HepG2 (cell line): Measurements from ENCODE around the gene JAK2. TPM values are rescaled to one million over a fixed set of nuclear protein-coding genes. Genes with fewer than 3 reads are reported as not detected.

ENCODE experiments used
- ATAC-seq: fragments of 200-7000 bp; cut with Tn5 transposase; 3 replicates; pipeline ENCODE4 v1.9.1; 2020; ENCODE audit warnings: mild to moderate bottlenecking, moderate library complexity
- BruUV-seq: library from RNA; stranded (reverse); fragments of 400-500 nt; replicated peaks from 2 replicates; lab custom pipeline; 2021; lab: Mats Ljungman, UMichigan
- CTCF ChIA-PET: fragments of 300-600 bp; formaldehyde crosslinking; extraction: SDS; loops from one replicate; lab custom pipeline; 2021; ENCODE audit warnings: low total read pairs, inconsistent platforms, low intra/inter-chr PET ratio; lab: Yijun Ruan, JAX
- POLR2A ChIA-PET: fragments of 350-600 bp; sonication (Branson Sonifier 250); formaldehyde crosslinking; loops from one replicate; lab custom pipeline; 2020; ENCODE audit warnings: antibody characterized with exemption, inconsistent platforms; lab: Yijun Ruan, JAX
- DNase-seq: peaks from one replicate; pipeline ENCODE4 v3.0.0-alpha.2; 2015; ENCODE audit warnings: low spot score
- FAIRE-seq: peaks from 3 replicates; lab custom pipeline; 2011; peaks lifted over from hg19 to GRCh38; lab: Jason Lieb, UNC
- H2AFZ ChIP-seq: one replicate; pipeline ENCODE4 v1.6.1; 2011; ENCODE audit warnings: low read length, inconsistent platforms
- H3K27ac ChIP-seq: fragments of 300-600 bp; 3 replicates; pipeline ENCODE4 v1.8.0; 2011; ENCODE audit warnings: mixed run types, mild to moderate bottlenecking, mixed read lengths, low read length, inconsistent platforms; ENCODE audit not compliant: insufficient read depth; ENCODE audit errors: extremely low read length
- H3K27me3 ChIP-seq, 2 experiments: fragments of 200-600 bp in 1 of 2; 2 replicates in 1 of 2; 3 replicates in 1 of 2; pipeline versions ENCODE4 v1.6.0 to v1.8.0; 2011; ENCODE audit warnings: low read length in 2 of 2, mild to moderate bottlenecking in 2 of 2, moderate library complexity in 2 of 2, inconsistent platforms in 1 of 2; ENCODE audit not compliant: insufficient read depth in 2 of 2, control insufficient read depth in 1 of 2
- H3K36me3 ChIP-seq, 2 experiments: fragments of 200-600 bp in 1 of 2; replicated peaks in 1 of 2; 2 replicates in 1 of 2; 3 replicates in 1 of 2; pipeline versions ENCODE4 v1.5.1 to v1.8.0; 2011; ENCODE audit warnings: low read length in 2 of 2, inconsistent platforms in 1 of 2; ENCODE audit not compliant: insufficient read depth in 2 of 2, control insufficient read depth in 1 of 2
- H3K4me1 ChIP-seq: 2 replicates; pipeline ENCODE4 v1.5.1; 2012; ENCODE audit warnings: low read length, inconsistent platforms; ENCODE audit not compliant: insufficient read depth
- H3K4me2 ChIP-seq: 2 replicates; pipeline ENCODE4 v1.6.0; 2011; ENCODE audit warnings: low read depth, low read length, inconsistent platforms
- H3K4me3 ChIP-seq, 3 experiments: fragments of 200-600 bp in 1 of 3; sonication (generic), shearing (Covaris generic) in 1 of 3; replicated peaks in 1 of 3; 2 replicates each; pipeline ENCODE4 v1.5.1; 2011 to 2016; ENCODE audit warnings: low read length in 3 of 3, inconsistent platforms in 2 of 3, low read depth in 2 of 3, mild to moderate bottlenecking in 2 of 3, control low read depth in 1 of 3, mixed read lengths in 1 of 3; ENCODE audit not compliant: insufficient read depth in 1 of 3
- H3K79me2 ChIP-seq: one replicate; pipeline ENCODE4 v1.6.1; 2011; ENCODE audit warnings: low read length, inconsistent platforms; ENCODE audit not compliant: insufficient read depth
- H3K9ac ChIP-seq: 2 replicates; pipeline ENCODE4 v1.6.0; 2011; ENCODE audit warnings: mild to moderate bottlenecking, low read depth, low read length, inconsistent platforms; ENCODE audit not compliant: insufficient read depth
- H3K9me3 ChIP-seq: 2 replicates; pipeline ENCODE4 v1.5.1; 2012; ENCODE audit warnings: mild to moderate bottlenecking, low read length
- H4K20me1 ChIP-seq: 2 replicates; pipeline ENCODE4 v1.6.0; 2011; ENCODE audit warnings: inconsistent platforms, mild to moderate bottlenecking, low read length, moderate library complexity; ENCODE audit not compliant: insufficient read depth
- KLF9 ChIP-seq: IDR thresholded peaks from 2 replicates; pipeline ENCODE4 v1.6.1; 2016; ENCODE audit warnings: low read depth
- PCBP2 ChIP-seq: fragments of 200-400 bp; formaldehyde crosslinking; optimal IDR thresholded peaks from 2 replicates; pipeline ENCODE3; 2018; ENCODE audit warnings: low read length, low read depth; ENCODE audit not compliant: poor library complexity, severe bottlenecking
- RFXAP ChIP-seq: sonication (generic); formaldehyde crosslinking; IDR thresholded peaks from 2 replicates; pipeline ENCODE4 v1.4.0; 2020; ENCODE audit warnings: missing genetic modification reagents, borderline replicate concordance
- SP5 ChIP-seq: IDR thresholded peaks from 2 replicates; pipeline ENCODE4 v1.6.1; 2016; ENCODE audit warnings: low read depth, borderline replicate concordance
- in situ Hi-C: cut with HindIII; loops from 2 replicates; pipeline ENCODE4 v1.10.0; 2017; ENCODE audit warnings: low pct_unique_long_range_greater_than_20kb; ENCODE audit not compliant: extremely low pct_ligation_motif_present
- intact Hi-C: fragments of 100-400 bp; cut with micrococcal nuclease; formaldehyde crosslinking; loops from one replicate; pipeline ENCODE4 v1.10.0; 2022; ENCODE audit not compliant: unreplicated experiment
- polyA plus RNA-seq, 8 experiments: library from polyadenylated mRNA; depleted of rRNA in 3 of 8; stranded (reverse) in 7 of 8; unstranded in 1 of 8; fragments of >200 nt; fragmentation: Illumina TruSeq in 4 of 8; extraction: Trizol in 4 of 8; gene quantifications; 2 replicates each; pipeline versions ENCODE4 v1.2.1 to v1.2.3, GENCODE V29; 2011 to 2016; ENCODE audit warnings: low read depth in 4 of 8, missing spikeins in 1 of 8, mixed read lengths in 1 of 8; ENCODE audit not compliant: insufficient read depth in 1 of 8
- total RNA-seq, 5 experiments: library from RNA; depleted of rRNA; stranded (reverse); fragments of >200 nt; fragmentation: Illumina TruSeq; extraction: Trizol; gene quantifications; 2 replicates each; pipeline ENCODE4 v1.2.3, GENCODE V29; 2016; ENCODE audit warnings: low read depth in 1 of 5
- TF ChIP-seq, protein P1 (sequence below): IDR thresholded peaks from 2 replicates; pipeline ENCODE4 v1.6.1; 2012; ENCODE audit warnings: low read depth, low read length, improper control_type of control experiment
- TF ChIP-seq, protein P2 (sequence below): IDR thresholded peaks from 2 replicates; pipeline ENCODE4 v1.6.1; 2016
- TF ChIP-seq, protein P3 (sequence below): sonication (generic); formaldehyde crosslinking; IDR thresholded peaks from 2 replicates; pipeline ENCODE4 v1.8.1; 2023; ENCODE audit warnings: mild to moderate bottlenecking, inconsistent platforms, moderate library complexity, missing genetic modification reagents, borderline replicate concordance

JAK2 gene
- total and polyA plus RNA-seq, 2 of the 13 experiments (the other 11 are each of a cell fraction or from before 2014, with no cell fraction given): 1.1 to 4.1 TPM

DNA sequence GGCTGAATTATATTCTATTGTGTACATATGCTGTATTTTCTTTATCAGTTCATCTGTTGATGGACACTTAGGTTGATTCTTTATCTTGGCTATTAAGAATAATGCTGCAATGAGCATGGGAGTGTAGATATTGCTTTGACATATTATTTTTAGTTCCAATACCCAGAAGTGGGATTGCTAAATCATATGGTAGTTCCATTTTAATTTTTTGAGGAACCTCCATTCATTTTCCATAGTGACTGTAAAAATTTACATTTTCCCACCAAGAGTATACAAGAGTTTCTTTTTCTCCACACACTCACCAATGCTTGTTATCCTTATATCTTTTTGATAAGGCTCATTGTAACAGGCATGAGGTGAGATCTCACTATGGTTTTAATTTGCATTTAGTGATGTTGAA is 19.4 kb downstream of the JAK2 start:
- FAIRE-seq (no peak), ATAC-seq (no peak), DNase-seq (no peak)
- in situ Hi-C loops: loop anchor here (10.0 kb wide), 1 partner anchor 60 kb away; no protein-coding TSS in a partner anchor
- ChIA-PET POLR2A (interaction anchor here (0.7 kb wide), 1 partner anchor 1676 kb away, joined by 5 read pairs; no protein-coding TSS in a partner anchor), CTCF (interaction anchor here (0.7 kb wide), 1 partner anchor 86 kb away, joined by 5 read pairs; no protein-coding TSS in a partner anchor)
- Histone ChIP-seq H3K4me1 (no peaks in the 10 kb centered on the region), H2AFZ (no peak overlapping the region), H3K4me2 (no peak overlapping the region), H3K36me3 (no peaks in the 10 kb centered on the region), H3K27me3 (no peaks in the 10 kb centered on the region), H3K27ac (no peak overlapping the region), H3K9me3 (peaks cover 14% of the 10 kb centered on the region), H3K9ac (no peak overlapping the region), H4K20me1 (no peaks in the 10 kb centered on the region), H3K4me3 (no peak overlapping the region), H3K79me2 (no peaks in the 10 kb centered on the region)
- no TSS peak for BruUV-seq
- intact Hi-C loops: no loop called here
- TF ChIP-seq, protein P1, sequence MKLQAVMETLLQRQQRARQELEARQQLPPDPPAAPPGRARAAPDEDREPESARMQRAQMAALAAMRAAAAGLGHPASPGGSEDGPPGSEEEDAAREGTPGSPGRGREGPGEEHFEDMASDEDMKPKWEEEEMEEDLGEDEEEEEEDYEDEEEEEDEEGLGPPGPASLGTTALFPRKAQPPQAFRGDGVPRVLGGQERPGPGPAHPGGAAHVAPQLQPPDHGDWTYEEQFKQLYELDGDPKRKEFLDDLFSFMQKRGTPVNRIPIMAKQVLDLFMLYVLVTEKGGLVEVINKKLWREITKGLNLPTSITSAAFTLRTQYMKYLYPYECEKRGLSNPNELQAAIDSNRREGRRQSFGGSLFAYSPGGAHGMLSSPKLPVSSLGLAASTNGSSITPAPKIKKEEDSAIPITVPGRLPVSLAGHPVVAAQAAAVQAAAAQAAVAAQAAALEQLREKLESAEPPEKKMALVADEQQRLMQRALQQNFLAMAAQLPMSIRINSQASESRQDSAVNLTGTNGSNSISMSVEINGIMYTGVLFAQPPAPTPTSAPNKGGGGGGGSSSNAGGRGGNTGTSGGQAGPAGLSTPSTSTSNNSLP: no peak
- TF ChIP-seq, protein P2, sequence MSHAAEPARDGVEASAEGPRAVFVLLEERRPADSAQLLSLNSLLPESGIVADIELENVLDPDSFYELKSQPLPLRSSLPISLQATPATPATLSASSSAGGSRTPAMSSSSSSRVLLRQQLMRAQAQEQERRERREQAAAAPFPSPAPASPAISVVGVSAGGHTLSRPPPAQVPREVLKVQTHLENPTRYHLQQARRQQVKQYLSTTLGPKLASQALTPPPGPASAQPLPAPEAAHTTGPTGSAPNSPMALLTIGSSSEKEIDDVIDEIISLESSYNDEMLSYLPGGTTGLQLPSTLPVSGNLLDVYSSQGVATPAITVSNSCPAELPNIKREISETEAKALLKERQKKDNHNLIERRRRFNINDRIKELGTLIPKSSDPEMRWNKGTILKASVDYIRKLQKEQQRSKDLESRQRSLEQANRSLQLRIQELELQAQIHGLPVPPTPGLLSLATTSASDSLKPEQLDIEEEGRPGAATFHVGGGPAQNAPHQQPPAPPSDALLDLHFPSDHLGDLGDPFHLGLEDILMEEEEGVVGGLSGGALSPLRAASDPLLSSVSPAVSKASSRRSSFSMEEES (CRISPR knock-in tag): no peak
- TF ChIP-seq SP5 (CRISPR knock-in tag): no peak
- TF ChIP-seq RFXAP (CRISPR knock-in tag): no peak
- TF ChIP-seq PCBP2: no peak
- no peak for TF ChIP-seq KLF9 (CRISPR knock-in tag)
- TF ChIP-seq, protein P3, sequence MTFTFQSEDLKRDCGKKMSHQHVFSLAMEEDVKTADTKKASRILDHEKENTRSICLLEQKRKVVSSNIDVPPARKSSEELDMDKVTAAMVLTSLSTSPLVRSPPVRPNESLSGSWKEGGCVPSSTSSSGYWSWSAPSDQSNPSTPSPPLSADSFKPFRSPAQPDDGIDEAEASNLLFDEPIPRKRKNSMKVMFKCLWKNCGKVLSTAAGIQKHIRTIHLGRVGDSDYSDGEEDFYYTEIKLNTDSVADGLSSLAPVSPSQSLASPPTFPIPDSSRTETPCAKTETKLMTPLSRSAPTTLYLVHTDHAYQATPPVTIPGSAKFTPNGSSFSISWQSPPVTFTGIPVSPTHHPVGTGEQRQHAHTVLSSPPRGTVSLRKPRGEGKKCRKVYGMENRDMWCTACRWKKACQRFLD: no peak
